GM12873 (cell line): ENCODE data around the gene MT1G.

Experiments used
- TF ChIP-seq, protein P1 (sequence below): IDR thresholded peaks from 2 replicates; pipeline ENCODE4 v1.5.1; 2012; ENCODE audit warnings: low read depth, mild to moderate bottlenecking, moderate library complexity, low read length, control low read depth; ENCODE audit not compliant: insufficient read depth; ENCODE audit errors: missing control alignments

Gene MT1G

DNA sequence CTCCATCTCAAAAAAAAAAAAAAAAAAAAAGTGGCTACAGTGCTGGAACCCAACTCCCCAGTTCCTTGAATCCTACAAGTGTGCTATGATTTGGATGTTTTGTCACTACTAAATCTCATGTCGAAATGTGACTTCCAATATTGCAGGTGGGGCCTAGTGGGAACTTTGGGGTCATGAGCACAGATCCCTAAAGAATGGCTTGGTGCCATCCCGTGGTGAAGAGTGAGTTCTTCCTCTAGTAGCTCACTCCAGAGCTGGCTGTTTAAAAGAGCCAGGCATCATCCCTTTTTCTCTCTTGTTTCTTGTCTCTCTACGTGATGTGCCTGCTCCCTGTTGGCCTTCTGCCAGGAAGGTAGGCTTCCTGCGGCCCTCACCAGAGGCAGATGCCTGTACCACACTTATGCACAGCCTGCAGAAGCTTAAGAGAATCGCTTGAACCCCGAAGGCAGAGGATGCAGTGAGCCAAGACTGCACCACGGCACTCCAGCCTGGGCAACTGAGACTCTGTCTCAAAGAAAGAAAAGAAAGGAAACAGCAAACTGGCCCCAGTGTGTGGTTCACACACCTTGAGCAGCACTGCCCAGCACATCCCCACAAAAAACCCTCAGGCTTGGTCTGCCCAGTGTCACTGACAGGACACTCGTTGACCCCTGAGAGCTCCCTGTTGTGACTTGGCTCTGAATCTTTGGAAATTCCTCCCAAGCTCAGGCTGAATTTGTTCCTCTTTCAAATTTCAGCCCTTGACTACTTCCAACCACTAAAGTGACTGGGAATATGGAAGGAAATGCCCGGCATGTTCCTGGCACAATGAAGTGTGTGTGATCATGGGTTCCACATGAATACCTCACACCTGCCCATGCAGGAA lies 39.1 kb downstream of the MT1G start:
- TF ChIP-seq, protein P1, sequence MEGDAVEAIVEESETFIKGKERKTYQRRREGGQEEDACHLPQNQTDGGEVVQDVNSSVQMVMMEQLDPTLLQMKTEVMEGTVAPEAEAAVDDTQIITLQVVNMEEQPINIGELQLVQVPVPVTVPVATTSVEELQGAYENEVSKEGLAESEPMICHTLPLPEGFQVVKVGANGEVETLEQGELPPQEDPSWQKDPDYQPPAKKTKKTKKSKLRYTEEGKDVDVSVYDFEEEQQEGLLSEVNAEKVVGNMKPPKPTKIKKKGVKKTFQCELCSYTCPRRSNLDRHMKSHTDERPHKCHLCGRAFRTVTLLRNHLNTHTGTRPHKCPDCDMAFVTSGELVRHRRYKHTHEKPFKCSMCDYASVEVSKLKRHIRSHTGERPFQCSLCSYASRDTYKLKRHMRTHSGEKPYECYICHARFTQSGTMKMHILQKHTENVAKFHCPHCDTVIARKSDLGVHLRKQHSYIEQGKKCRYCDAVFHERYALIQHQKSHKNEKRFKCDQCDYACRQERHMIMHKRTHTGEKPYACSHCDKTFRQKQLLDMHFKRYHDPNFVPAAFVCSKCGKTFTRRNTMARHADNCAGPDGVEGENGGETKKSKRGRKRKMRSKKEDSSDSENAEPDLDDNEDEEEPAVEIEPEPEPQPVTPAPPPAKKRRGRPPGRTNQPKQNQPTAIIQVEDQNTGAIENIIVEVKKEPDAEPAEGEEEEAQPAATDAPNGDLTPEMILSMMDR, result no peak

DNA sequence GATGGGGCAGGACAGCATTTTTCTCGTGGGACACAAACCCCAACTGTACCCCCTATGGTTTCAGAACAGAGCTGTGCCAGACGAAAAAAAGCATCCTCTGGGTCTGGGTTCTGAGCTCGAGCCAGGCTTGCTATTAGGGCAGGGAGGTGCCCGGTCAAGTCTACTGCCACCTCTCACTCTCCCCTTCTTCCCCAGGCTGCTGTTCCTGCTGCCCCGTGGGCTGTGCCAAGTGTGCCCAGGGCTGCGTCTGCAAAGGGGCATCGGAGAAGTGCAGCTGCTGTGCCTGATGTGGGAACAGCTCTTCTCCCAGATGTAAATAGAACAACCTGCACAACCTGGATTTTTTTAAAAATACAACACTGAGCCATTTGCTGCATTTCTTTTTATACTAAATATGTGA lies 41.2 kb downstream of the MT1G start:
- TF ChIP-seq, protein P1, result no peak

DNA sequence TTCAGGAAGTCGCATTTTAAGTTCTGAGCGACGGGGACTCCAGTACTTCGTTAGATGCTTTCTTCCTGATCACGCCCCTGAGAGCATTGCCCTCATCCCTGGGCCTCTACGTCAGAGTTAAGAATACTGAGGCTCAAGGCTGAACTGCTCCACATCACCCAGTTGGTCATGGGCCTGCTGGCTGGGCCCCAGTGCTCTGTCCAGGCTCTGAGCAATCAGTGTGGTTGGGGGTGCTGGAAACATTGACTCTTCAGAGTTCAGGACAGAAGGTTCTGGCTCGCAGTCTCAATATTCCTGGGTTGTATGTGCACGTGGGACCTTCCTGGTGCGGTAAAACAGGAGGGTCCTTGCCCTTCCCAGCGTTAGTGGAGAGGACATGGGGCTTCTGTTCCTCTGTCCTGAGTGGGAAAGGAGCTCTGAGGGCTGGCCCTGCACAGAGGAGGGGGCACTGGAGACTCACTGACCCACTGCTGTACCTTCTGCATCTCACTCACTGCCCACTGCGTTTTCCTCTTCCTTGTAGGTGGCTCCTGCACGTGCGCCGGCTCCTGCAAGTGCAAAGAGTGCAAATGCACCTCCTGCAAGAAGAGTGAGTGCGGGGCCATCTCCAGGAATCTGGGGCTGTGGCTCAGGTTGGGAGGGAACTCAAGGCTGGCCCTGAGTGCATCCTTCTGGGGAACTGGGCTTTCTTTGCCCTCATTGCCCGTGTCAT lies 41.8 kb downstream of the MT1G start:
- TF ChIP-seq, protein P1, result no peak

DNA sequence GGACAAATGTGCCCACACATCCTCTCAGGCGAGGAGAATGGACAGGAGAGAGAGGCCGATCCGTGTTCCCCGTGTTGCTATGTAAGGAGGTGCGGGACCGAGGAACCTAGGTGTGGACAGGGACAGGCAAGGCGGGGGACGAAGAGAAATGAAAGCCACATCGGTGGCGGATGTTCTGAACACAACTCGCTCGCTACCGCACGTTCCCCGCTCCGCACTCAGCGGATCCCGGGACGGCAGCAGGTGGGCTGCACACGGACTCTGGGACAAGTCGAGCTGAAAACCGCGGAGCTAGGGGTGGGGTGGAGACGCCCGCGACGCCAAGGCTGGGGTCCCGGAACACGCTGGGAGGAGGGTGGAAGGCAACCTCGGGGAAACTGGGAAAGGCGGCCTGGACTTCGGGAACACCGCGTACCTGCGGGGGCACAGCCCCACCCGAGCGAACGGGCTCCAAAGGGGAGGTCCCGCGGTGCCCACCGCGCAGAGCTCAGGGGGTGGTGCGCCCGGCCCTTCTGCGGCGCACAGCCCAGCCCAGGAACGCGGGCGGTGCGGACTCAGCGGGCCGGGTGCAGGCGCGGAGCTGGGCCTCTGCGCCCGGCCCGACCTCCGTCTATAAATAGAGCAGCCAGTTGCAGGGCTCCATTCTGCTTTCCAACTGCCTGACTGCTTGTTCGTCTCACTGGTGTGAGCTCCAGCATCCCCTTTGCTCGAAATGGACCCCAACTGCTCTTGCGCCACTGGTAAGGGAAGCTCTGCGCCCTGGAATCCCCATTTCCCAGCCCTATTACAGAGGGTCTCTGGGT lies 42.5 kb downstream of the MT1G start, which contains the start of gene MT1E:
MT1E (plus strand) TSS at position 642 of the 803 bp plus-strand sequence; CDS start at position 713, 71 bp downstream.
- TF ChIP-seq, protein P1, result no peak

DNA sequence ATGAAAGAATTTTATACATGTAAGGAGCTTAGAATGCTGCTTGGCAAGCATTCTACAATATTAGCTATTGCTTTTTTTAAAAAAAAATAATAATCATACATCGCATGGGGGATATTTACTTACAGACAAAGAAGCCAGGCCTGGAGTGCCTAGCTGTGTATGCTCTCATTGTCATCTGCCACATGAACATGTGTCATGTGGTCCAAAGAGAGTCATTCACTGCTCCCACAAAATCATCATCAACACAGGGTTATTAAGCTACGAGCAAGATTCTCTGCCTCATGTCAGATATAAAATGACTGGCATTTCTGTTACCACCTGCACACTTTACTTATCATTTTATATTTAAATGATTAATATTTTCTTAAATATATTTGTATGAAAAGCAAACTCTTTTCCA lies 44.2 kb downstream of the MT1G start:
- TF ChIP-seq, protein P1, result no peak

DNA sequence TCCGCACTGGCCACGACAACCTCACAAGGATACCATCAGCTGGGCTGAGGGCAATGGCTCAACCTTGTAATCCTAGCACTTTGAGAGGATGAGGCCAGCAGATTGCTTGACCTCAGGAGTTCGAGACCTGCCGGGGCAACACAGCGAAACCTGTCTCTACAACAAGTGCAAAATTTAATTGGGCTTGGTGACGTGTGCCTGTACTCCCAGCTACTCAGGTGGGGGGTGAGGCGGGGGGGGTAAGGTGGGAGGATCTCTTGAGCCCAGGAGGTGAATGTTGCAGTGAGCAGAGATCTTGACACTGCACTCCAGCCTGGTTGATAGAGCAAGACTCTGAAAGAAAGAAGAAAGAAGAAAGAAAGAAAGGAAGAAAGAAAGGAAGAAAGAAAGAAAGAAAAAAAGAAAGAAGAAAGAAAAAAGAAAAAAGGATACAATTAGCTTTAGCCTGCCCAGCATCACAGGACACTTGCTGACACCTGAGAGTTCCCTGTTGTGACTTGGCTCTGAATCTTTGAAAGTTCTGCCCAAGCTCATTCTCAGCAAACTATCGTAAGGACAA lies 47.4 kb downstream of the MT1G start:
- TF ChIP-seq, protein P1, result no peak

DNA sequence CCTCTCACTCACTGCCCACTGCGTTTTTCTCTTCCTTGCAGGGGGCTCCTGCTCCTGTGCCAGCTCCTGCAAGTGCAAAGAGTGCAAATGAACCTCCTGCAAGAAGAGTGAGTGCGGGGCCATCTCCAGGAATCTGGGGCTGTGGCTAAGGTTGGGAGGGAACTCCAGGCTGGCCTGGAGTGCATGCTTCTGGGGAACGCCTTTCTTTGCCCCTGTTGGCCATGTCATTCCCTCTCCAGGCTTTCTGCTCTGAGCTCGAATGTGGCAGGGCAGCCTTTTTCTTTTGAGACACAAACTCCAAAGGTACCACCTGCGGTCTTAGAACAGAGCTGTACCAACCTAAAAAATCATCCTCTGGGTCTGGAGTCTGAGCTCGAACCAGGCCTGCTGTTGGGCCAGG lies 49.7 kb downstream of the MT1G start:
- TF ChIP-seq, protein P1, result no peak
